ENCODE data around the gene GPR157. TPM values are rescaled to one million over a fixed set of nuclear protein-coding genes. Genes with fewer than 3 reads are reported as not detected.

Gene GPR157
- total and polyA plus RNA-seq, 2 of the 13 experiments (the other 11 are each of a cell fraction or from before 2014, with no cell fraction given), result 10.1 to 19.2 TPM

DNA sequence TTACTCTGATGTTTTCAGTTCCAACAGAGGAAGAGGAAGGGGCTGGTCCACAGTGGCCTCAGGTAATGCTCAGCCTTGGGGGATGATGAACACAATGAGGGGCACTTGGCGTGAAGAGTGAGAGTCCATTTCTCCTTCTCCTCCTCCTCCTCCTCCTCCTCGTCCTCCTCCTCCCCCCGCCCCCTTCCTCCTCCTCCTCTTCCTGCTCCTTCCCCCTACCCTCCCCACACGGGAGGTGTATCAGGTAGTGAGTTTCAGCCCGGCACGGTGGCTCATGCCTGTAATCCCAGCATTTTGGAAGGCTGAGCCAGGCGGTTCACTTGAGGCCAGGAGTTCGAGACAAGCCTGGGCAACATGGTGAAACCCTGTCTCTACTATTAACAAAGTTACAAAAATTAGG lies 17.3 kb upstream of the GPR157 start (continued):
- no peak for TF ChIP-seq PRDM15 (CRISPR knock-in tag; IDR thresholded peaks at IDR 0.05)
- no peak for TF ChIP-seq TOPORS (CRISPR knock-in tag; IDR thresholded peaks at IDR 0.05)
- no peak for TF ChIP-seq SRY (CRISPR knock-in tag; IDR thresholded peaks at IDR 0.05)
- TF ChIP-seq ZNF678 (CRISPR knock-in tag; IDR thresholded peaks at IDR 0.05), result no peak
- no peak for TF ChIP-seq ZNF614 (CRISPR knock-in tag; IDR thresholded peaks at IDR 0.05; ENCODE audit: borderline replicate concordance)
- TF ChIP-seq ZNF362 (CRISPR knock-in tag; IDR thresholded peaks at IDR 0.05; ENCODE audit: borderline replicate concordance), result no peak
- no peak for TF ChIP-seq JDP2 (CRISPR knock-in tag; IDR thresholded peaks at IDR 0.05; ENCODE audit: borderline replicate concordance)
- no peak for TF ChIP-seq SMAD3 (CRISPR knock-in tag; IDR thresholded peaks at IDR 0.05)
- no peak for TF ChIP-seq IRX3 (CRISPR knock-in tag; IDR thresholded peaks at IDR 0.05; ENCODE audit: borderline replicate concordance, low read depth)
- TF ChIP-seq, protein P1, sequence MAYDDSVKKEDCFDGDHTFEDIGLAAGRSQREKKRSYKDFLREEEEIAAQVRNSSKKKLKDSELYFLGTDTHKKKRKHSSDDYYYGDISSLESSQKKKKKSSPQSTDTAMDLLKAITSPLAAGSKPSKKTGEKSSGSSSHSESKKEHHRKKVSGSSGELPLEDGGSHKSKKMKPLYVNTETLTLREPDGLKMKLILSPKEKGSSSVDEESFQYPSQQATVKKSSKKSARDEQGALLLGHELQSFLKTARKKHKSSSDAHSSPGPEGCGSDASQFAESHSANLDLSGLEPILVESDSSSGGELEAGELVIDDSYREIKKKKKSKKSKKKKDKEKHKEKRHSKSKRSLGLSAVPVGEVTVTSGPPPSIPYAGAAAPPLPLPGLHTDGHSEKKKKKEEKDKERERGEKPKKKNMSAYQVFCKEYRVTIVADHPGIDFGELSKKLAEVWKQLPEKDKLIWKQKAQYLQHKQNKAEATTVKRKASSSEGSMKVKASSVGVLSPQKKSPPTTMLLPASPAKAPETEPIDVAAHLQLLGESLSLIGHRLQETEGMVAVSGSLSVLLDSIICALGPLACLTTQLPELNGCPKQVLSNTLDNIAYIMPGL (CRISPR knock-in tag; IDR thresholded peaks at IDR 0.05; ENCODE audit: borderline replicate concordance in 1 of 2, low read depth in 1 of 2), result no peak
- no peak for TF ChIP-seq GATA4 (IDR thresholded peaks at IDR 0.05; ENCODE audit: borderline replicate concordance, low read depth)

Data from HepG2 (cell line).